G401 (cell line): ENCODE results near the gene VEPH1. TPM values are rescaled to one million over a fixed set of nuclear protein-coding genes. Genes with fewer than 3 reads are reported as not detected.

ENCODE experiments used
- DNase-seq: peaks from one replicate; pipeline ENCODE4 v3.0.0-alpha.2; 2015; ENCODE audit warnings: low spot score
- in situ Hi-C: cut with HindIII; loops from 2 replicates; pipeline ENCODE4 v1.10.0; 2016; ENCODE audit warnings: low sequenced_read_pairs, mixed read lengths
- total RNA-seq: library from RNA; depleted of rRNA; stranded (reverse); fragments of >200 nt; shearing (Covaris generic); gene quantifications from 2 replicates; pipeline ENCODE4 v1.2.3, GENCODE V29; 2014

Gene VEPH1
- total RNA-seq, 1 experiment from 2014 or later = 25.3 TPM

DNA sequence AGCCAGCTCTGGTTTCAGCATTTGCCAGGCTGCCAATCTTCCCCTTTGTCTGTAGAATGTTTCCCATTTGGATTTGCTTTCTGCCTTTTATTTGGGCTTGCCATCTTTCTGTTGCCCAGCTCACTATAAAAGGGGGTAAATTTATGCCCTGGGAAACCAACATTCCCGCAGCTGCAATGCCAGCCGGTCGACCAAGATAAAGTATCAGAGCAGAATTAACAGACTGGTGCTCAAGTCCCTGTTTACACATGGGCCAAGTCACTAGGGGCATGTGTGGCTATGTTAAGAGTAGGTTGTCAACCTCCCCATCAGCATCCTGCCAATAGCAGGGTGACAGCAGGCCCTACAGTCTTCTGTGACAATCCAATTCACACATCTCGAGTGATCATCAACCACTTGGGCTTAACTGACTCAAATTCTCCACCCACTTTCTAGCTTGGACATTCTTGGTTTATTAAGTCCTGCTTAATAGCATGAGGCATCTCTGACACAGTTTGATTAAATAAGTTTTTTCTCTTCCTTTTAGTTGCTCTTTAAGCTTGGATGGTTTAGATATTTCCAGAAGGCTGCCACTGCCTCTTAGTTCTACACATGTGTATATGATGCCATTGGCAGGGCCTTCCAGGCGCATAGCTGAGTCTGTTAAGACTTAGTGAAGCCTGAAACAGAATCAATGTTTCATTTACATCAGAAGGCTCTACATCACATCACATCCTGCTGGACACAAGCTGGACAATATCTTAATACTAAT is 24.1 kb upstream of the VEPH1 start:
- no peak for DNase-seq
- in situ Hi-C loops = no loop called here

GRCh38 chr3:157526036-157526435 is 22.8 kb upstream of the VEPH1 start:
- no peak for DNase-seq
- in situ Hi-C loops = no loop called here

- DNase-seq = no peak
- in situ Hi-C loops = no loop called here
Observed at GRCh38 chr3:157523814-157524213, 20.6 kb upstream of the VEPH1 start.

DNA sequence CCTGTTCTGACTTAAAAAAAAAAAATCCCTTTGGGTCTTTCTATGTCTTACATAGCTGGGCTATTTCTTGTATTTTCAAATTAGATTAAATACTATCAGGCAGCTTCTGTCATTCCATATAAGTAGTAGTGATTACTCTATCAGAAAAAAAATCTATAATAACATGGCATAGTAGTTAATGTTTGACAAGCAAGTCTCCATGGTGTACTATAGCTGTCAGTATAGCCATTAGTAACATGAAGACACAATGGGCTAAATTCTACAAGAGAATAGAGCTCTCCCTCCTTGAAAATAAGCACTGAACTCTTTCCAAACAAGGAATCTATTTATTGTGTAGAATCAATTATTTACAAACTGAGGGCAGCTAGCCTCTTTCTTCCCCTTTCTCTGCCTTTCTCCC is 19.4 kb upstream of the VEPH1 start:
- no peak for DNase-seq
- in situ Hi-C loops = no loop called here

GRCh38 chr3:157520485-157521150 is 17.4 kb upstream of the VEPH1 start:
- in situ Hi-C loops = no loop called here

DNA sequence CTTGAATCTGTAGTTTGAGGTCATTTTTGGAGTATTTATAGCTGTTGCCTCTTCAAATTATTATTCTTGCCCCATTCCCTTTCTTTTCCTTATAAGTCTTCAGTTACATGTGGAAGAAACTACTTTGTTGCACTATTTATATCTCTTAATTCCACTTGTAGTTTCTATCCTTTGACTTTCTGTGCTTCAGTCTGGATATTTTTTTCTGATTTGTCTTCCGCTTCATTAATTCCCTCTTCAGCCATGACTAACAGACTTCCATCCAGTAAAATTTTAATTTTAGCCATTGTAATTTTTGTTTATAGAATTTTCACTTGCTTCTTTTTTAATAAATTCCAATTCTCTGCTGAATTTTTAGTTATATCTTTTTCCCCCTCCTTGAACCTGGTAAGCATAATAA is 15.7 kb upstream of the VEPH1 start:
- in situ Hi-C loops = no loop called here
- DNase-seq = no peak

More at GRCh38 chr3:157520485-157521150, 17.4 kb upstream of the VEPH1 start:
- no peak for DNase-seq

- in situ Hi-C loops = no loop called here
Observed at GRCh38 chr3:157516928-157517327, 13.7 kb upstream of the VEPH1 start.

GRCh38 chr3:157515398-157515797 is 12.2 kb upstream of the VEPH1 start:
- in situ Hi-C loops = no loop called here
- DNase-seq = no peak

More at GRCh38 chr3:157516928-157517327, 13.7 kb upstream of the VEPH1 start:
- DNase-seq = no peak

DNA sequence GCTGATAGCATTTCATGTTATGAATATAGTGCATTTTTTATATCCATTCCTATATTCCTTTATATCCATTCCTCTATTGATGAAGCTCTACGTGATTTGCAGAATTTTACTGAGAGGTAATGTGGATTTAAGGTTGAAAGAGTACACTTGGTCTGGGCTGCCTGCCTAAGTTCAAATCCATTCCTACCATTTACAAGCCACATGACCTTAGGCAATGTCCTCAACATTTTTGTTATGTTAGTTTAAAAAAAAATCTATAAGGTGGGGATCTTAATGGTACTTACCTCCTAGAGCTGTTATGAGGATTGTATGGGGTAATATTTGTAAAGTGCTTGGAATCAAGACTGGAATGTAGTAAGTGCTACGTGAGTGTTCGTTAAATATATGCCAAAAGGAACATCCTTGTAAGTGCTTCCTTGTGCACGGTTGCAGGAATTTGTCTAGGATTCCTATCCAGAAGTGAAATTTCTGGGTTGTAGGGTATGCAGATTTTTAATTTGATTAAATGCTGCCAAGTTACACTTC is 11.2 kb upstream of the VEPH1 start:
- DNase-seq = no peak
- in situ Hi-C loops = no loop called here

GRCh38 chr3:157513585-157513984 is 10.4 kb upstream of the VEPH1 start:
- in situ Hi-C loops = no loop called here

GRCh38 chr3:157512534-157512933 is 9.3 kb upstream of the VEPH1 start:
- no peak for DNase-seq
- in situ Hi-C loops = no loop called here

More at GRCh38 chr3:157513585-157513984, 10.4 kb upstream of the VEPH1 start:
- DNase-seq = no peak

DNA sequence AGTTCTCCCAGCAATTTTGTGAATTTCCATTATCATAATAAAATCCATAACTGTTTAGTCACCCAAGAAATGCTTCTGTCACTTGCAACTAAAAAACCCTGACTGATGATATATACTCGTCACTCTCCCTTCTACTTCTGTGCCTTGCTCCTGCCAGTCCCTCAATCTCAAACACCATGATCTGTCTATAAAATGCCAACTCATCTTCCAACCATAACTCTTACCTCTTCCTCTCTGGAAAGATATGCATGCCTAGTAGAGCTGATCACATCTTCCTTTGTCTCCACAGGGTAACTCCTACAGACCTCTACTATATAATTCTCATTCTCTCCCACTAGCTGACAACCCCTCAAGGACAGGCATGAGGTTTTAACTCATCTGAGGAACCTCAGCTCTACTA is 5.2 kb upstream of the VEPH1 start:
- in situ Hi-C loops = no loop called here
- DNase-seq = no peak

GRCh38 chr3:157501863-157502262 is 1.4 kb downstream of the VEPH1 start:
- in situ Hi-C loops = no loop called here
- no peak for DNase-seq

GRCh38 chr3:157500232-157500631 is 3.0 kb downstream of the VEPH1 start:
- DNase-seq = no peak
- in situ Hi-C loops = no loop called here

DNA sequence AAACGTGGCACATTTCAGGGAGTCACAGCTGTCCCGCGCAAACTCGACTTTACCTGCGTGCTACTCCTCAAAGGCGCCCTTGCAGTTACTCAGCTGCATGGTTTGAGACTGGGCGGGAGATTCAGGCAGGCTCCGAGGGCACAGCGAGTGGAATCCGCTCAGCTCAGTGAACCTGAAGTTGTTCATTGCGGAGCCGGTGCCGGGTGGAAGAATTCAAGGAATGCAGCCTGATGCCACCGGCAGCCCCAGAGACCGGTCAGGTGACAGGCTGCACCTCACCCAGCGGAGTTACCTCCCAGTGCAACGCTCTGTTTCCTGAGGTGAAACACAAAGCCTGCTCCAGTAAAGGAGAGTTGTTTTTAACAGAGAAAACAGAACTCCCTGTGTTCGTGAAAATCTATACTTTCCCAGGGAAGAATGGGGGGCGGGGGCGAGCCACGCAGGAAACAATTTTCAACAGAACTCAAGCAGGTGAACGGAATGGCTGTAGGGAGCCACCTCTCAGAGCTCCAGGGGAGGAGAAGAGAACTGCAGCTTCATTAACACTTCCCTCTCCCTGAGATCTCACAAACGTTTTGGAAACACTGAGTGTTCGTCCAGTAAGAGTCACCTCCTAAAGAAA is 3.8 kb downstream of the VEPH1 start:
- in situ Hi-C loops = no loop called here
- peak; percentile 70 for DNase-seq

DNA sequence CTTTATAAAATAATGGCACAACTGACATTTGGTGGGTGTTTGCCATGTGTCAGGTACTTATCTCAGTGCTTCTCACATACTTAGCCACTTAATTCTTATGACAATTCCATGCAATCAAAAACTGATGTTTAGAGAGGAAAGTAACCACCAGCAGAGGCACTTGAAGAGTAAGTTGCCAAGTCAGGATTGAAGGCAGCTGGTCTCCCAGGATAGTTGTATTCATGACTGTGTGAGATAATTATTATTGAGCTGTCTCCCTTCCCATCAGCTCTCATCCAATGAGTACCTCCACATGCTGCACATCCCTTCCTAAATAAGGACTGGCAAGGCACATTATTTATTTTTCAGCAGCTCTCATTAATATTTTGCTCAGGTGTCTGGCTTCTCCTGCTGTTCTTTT is 4.8 kb downstream of the VEPH1 start:
- DNase-seq = no peak
- in situ Hi-C loops = no loop called here

- DNase-seq = no peak
- in situ Hi-C loops = no loop called here
Observed at GRCh38 chr3:157495846-157496245, 7.4 kb downstream of the VEPH1 start.

- in situ Hi-C loops = no loop called here
- peak; percentile 79 for DNase-seq
Observed at GRCh38 chr3:157494581-157495281, 8.5 kb downstream of the VEPH1 start.
